ENCODE data around the gene MKRN2. TPM values are rescaled to one million over a fixed set of nuclear protein-coding genes. Genes with fewer than 3 reads are reported as not detected.

Gene MKRN2
- total and polyA plus RNA-seq, 9 of the 15 experiments (the other 6 are each of a cell fraction or from before 2014, with no cell fraction given): 29.4 to 63.2 (median 42.9) TPM

DNA sequence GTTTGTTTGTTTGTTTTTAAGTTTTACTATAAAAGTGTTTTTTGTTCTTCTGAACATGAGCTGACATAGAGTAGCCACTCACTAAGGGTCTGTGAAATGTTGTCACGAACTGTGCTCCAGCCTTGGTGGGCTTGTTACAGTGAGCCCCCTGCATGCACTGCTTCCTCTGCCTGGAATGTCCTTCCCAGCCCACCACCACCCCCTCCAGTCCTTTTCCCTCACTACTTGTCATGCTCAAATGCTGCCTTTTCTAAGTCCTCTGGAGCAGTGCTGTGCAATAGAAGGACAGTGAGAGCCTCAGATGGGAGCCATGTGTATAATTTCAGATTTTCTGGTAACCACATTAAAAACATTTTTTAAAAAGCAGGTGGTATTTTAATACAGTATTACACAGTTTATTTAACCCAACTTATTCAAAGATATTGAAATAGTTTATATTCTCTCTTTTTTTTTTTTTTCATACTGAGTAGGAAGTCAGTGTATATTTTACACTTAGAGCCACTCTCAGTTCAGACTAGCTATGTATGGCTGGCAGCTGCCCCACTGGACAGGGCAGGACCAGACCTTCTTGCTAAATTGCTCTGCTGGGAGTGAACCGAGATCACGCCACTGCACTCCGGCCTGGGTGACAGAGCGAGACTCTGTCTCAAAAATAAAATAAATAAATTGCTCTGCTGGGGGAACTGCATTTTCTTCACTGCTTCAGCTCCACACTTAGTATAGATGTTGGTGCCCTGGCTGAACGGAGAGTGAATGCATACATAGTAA is 38.4 kb upstream of the MKRN2 start (continued):
- TF ChIP-seq RERE (CRISPR knock-in tag; IDR thresholded peaks at IDR 0.05; ENCODE audit: borderline replicate concordance): no peak
- no peak for TF ChIP-seq PRMT5 (CRISPR knock-in tag; IDR thresholded peaks at IDR 0.05)
- TF ChIP-seq, protein P1, sequence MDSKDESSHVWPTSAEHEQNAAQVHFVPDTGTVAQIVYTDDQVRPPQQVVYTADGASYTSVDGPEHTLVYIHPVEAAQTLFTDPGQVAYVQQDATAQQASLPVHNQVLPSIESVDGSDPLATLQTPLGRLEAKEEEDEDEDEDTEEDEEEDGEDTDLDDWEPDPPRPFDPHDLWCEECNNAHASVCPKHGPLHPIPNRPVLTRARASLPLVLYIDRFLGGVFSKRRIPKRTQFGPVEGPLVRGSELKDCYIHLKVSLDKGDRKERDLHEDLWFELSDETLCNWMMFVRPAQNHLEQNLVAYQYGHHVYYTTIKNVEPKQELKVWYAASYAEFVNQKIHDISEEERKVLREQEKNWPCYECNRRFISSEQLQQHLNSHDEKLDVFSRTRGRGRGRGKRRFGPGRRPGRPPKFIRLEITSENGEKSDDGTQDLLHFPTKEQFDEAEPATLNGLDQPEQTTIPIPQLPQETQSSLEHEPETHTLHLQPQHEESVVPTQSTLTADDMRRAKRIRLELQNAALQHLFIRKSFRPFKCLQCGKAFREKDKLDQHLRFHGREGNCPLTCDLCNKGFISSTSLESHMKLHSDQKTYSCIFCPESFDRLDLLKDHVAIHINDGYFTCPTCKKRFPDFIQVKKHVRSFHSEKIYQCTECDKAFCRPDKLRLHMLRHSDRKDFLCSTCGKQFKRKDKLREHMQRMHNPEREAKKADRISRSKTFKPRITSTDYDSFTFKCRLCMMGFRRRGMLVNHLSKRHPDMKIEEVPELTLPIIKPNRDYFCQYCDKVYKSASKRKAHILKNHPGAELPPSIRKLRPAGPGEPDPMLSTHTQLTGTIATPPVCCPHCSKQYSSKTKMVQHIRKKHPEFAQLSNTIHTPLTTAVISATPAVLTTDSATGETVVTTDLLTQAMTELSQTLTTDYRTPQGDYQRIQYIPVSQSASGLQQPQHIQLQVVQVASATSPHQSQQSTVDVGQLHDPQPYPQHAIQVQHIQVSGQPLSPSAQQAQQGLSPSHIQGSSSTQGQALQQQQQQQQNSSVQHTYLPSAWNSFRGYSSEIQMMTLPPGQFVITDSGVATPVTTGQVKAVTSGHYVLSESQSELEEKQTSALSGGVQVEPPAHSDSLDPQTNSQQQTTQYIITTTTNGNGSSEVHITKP (IDR thresholded peaks at IDR 0.05; ENCODE audit: partially characterized antibody): no peak
- TF ChIP-seq MCM5 (IDR thresholded peaks at IDR 0.05; ENCODE audit: low read depth): no peak
- TF ChIP-seq PPARD (CRISPR knock-in tag; IDR thresholded peaks at IDR 0.05): no peak
- TF ChIP-seq FOXJ2 (tag; IDR thresholded peaks at IDR 0.05): no peak
- no peak for TF ChIP-seq ZZZ3 (IDR thresholded peaks at IDR 0.05)
